Heart right ventricle (tissue), 16 donors: ENCODE data around the gene CRYBG3. TPM values are rescaled to one million over a fixed set of nuclear protein-coding genes. Genes with fewer than 3 reads are reported as not detected.
A peak's percentile ranks its signal among the peaks of the same experiment; 100 is the strongest.

Experiments
- ATAC-seq, 8 donors: fragments of 200-7000 bp; cut with Tn5 transposase; one replicate each; pipeline ENCODE4 v1.9.1; 2020; ENCODE audit warnings: mild to moderate bottlenecking in 8 of 8, moderate library complexity in 8 of 8, moderate number of reproducible peaks in 1 of 8
- DNase-seq, 2 donors: peaks; one replicate each; pipeline ENCODE4 v3.0.0-alpha.2; 2020
- H3K27ac ChIP-seq, 10 donors: fragments of 200-600 bp; sonication (generic) in 2 of 10; one replicate each; pipeline versions ENCODE4 v1.5.0 to v1.8.0; 2020 to 2022; ENCODE audit warnings: mild to moderate bottlenecking in 3 of 10
- H3K27me3 ChIP-seq, 7 donors: fragments of 200-600 bp; one replicate each; pipeline ENCODE4 v1.8.0; 2021 to 2022; ENCODE audit warnings: mild to moderate bottlenecking in 2 of 7
- H3K36me3 ChIP-seq, 9 donors: fragments of 200-600 bp; sonication (generic) in 1 of 9; one replicate each; pipeline versions ENCODE4 v1.5.0 to v1.8.0; 2020 to 2022; ENCODE audit warnings: mild to moderate bottlenecking in 2 of 9
- H3K4me1 ChIP-seq, 9 donors: fragments of 200-600 bp; sonication (generic) in 1 of 9; one replicate each; pipeline versions ENCODE4 v1.5.0 to v1.8.0; 2020 to 2022; ENCODE audit warnings: mild to moderate bottlenecking in 4 of 9
- H3K4me3 ChIP-seq, 10 donors: fragments of 200-600 bp; sonication (generic) in 2 of 10; one replicate each; pipeline versions ENCODE4 v1.5.0 to v1.8.0; 2020 to 2022; ENCODE audit warnings: mild to moderate bottlenecking in 7 of 10, moderate library complexity in 2 of 10
- H3K9me3 ChIP-seq, 11 donors: fragments of 200-600 bp in 10 of 11; sonication (generic) in 2 of 11; one replicate each; pipeline versions ENCODE4 v1.5.0 to v1.8.0; 2013 to 2022; ENCODE audit warnings: mild to moderate bottlenecking in 2 of 11, control low read depth in 1 of 11, moderate library complexity in 1 of 11
- CTCF ChIP-seq, 9 donors: fragments of 200-600 bp; sonication (generic) in 2 of 9; IDR thresholded peaks; one replicate each; pipeline versions ENCODE4 v1.5.0 to v1.8.0; 2021 to 2022; ENCODE audit warnings: antibody characterized with exemption in 9 of 9, mild to moderate bottlenecking in 5 of 9, moderate library complexity in 1 of 9
- WGBS, 2 donors: extraction: QIAGEN DNeasy Blood & Tissue Kit; methylation state at CpG; one replicate each; pipeline ENCODE4 v1.1.7; 2013; ENCODE audit warnings: inconsistent platforms in 1 of 2; 5-methylcytosine and 5-hydroxymethylcytosine counted together
- intact Hi-C, 10 donors: fragments of 100-400 bp; cut with DNase I; formaldehyde crosslinking; loops; one replicate each; pipeline versions ENCODE4 v1.11.1 to v1.14.2; 2022
- polyA plus RNA-seq, 2 donors: library from polyadenylated mRNA; stranded (reverse); fragments of 200-250 nt; gene quantifications; one replicate each; pipeline ENCODE4 v1.2.3, GENCODE V29; 2013
- total RNA-seq, 10 donors: library from RNA; stranded (reverse); fragmentation: NEBNext Ultra II Directional in 3 of 10; extraction: Animal tissue kit (Norgen Biotek cat#: 25700) in 3 of 10; gene quantifications; one replicate each; pipeline versions ENCODE4 v1.2.1 to v1.2.4, GENCODE V29; 2021 to 2023
- donor health status: Arrhythmogenic right ventricular cardiomyopathy.
- donor health status: ischemic (EF 13 %, LVEDD 7.1; RV severe dilation, severe dysfunction).
- donor health status: healthy with polysubstance abuse.
- donor health status: DM: no; HTN: yes; CAD: no.
- donor health status: DM: no; HTN: no; CAD: no.
- donor health status: ischemic (EF 25% LVEDD 6.9; RV normal size, moderate dysfunction).
- donor health status: ischemic (EF 25% LVEDD 5.7; RV mildly dilated, moderate dysfunction).
- donor health status: healthy.
- donor health status: DM: yes; HTN: yes; CAD: no.
- donor health status: Ischemic cardiomyopathy.
- donor health status: ischemic (EF 35%, LVEDD 5.7; RV mildly dilated, moderate dysfunction).
- donor health status: nonischemic (EF 11% LVEDD 7.7; RV severe dilation, severe dysfunction).
- donor health status: DM: yes; HTN: yes; CAD: no.
- donor health status: PGD.
- donor health status: ischemic (EF 29% LVEDD 5.4; RV normal size, mild dysfunction).
- donor health status: nonischemic (EF 23%, LVEDD 6.1; RV moderate dilation, normal function).

Gene CRYBG3
- total and polyA plus RNA-seq, 12 donors: 8.0 to 39.2 (median 25.5) TPM

- DNase-seq (no peak), ATAC-seq (no peak)
- Histone ChIP-seq H3K36me3 (no peaks in the 10 kb centered on the region), H3K4me3 (no peak overlapping the region), H3K4me1 (no peaks in the 10 kb centered on the region), H3K27me3 (peaks cover 0 to 2% (median 0%) of the 10 kb centered on the region in 7 donors), H3K9me3 (no peaks in the 10 kb centered on the region), H3K27ac (no peak overlapping the region)
- 25 to 61% methylated on average over 1 of the region's 1 CpG for WGBS, 2 donors
- no peak for TF ChIP-seq CTCF (IDR thresholded peaks at IDR 0.05)
- intact Hi-C loops: loop anchor here in 1 of 10 donors (5.0 kb wide), 1 partner anchor 157 kb away; the partner anchor contains the start of gene RIOX2
Measured at GRCh38 chr3:97815149-97815917, 6.5 kb upstream of the CRYBG3 start.

GRCh38 chr3:97816811-97817210 is 5.0 kb upstream of the CRYBG3 start:
- Histone ChIP-seq H3K4me1 (peaks cover 0 to 9% (median 0%) of the 10 kb centered on the region in 9 donors), H3K27ac (no peak overlapping the region), H3K36me3 (no peaks in the 10 kb centered on the region), H3K4me3 (no peak overlapping the region), H3K27me3 (peaks cover 0 to 7% (median 0%) of the 10 kb centered on the region in 7 donors), H3K9me3 (no peaks in the 10 kb centered on the region)
- ATAC-seq (no peak), DNase-seq (no peak)
- 74 to 81% methylated on average over 2 of the region's 2 CpGs for WGBS, 2 donors
- TF ChIP-seq CTCF (IDR thresholded peaks at IDR 0.05): no peak
- intact Hi-C loops: loop anchor here in 1 of 10 donors (5.0 kb wide), 1 partner anchor 155 kb away; the partner anchor contains the start of gene RIOX2

- no peak for ATAC-seq
- 66 to 68% methylated on average over 3 of the region's 3 CpGs for WGBS, 2 donors
- intact Hi-C loops: loop anchor here in 1 of 10 donors (5.0 kb wide), 1 partner anchor 154 kb away; the partner anchor contains the start of gene RIOX2
- no peak for DNase-seq
- Histone ChIP-seq H3K9me3 (no peaks in the 10 kb centered on the region), H3K4me3 (no peak overlapping the region), H3K27me3 (peaks cover 0 to 7% (median 0%) of the 10 kb centered on the region in 7 donors), H3K36me3 (no peaks in the 10 kb centered on the region), H3K4me1 (peaks cover 0 to 11% (median 0%) of the 10 kb centered on the region in 9 donors), H3K27ac (no peak overlapping the region)
- no peak for TF ChIP-seq CTCF (IDR thresholded peaks at IDR 0.05)
Measured at GRCh38 chr3:97817965-97818364, 3.8 kb upstream of the CRYBG3 start.

GRCh38 chr3:97820780-97821179 is 1.0 kb upstream of the CRYBG3 start:
- no peak for TF ChIP-seq CTCF (IDR thresholded peaks at IDR 0.05)
- peaks cover 0 to 7% (median 0%) of the 10 kb centered on the region in 7 donors for H3K27me3 ChIP-seq
- ATAC-seq: no peak
- H3K36me3 ChIP-seq: no peaks in the 10 kb centered on the region
- intact Hi-C loops: loop anchor here in 6 of 10 donors (2.0 to 10.0 kb wide), 8 partner anchors 42 to 158 kb away; partner anchors contain the start of gene RIOX2 (in 2 of the 6)
- H3K4me3 ChIP-seq: peak overlapping the region in 7 of 10 donors; percentile 72 to 87 (median 84)
- peak overlapping the region in 2 of 10 donors; percentile 90 to 95 for H3K27ac ChIP-seq
- DNase-seq: no peak
- H3K9me3 ChIP-seq: no peaks in the 10 kb centered on the region
- 88 to 89% methylated on average over 5 of the region's 5 CpGs for WGBS, 2 donors
- peaks cover 0 to 39% (median 23%) of the 10 kb centered on the region in 9 donors for H3K4me1 ChIP-seq
